D721Med (cell line): Measurements from ENCODE around the gene ERC2.

Experiments used
- DNase-seq: peaks from one replicate; pipeline ENCODE4 v3.0.0; 2011; ENCODE audit warnings: low spot score; ENCODE audit not compliant: insufficient read length
- FAIRE-seq: peaks from 2 replicates; lab custom pipeline; 2011; peaks lifted over from hg19 to GRCh38; lab: Jason Lieb, UNC
- CTCF ChIP-seq: IDR thresholded peaks from 2 replicates; pipeline ENCODE4 v1.5.1; 2012; ENCODE audit warnings: mild to moderate bottlenecking, control low read depth; ENCODE audit not compliant: insufficient read depth; ENCODE audit errors: missing control alignments

The ERC2 gene

GRCh38 chr3:55622733-55623132, 845.5 kb downstream of the ERC2 start:
- no peak for TF ChIP-seq CTCF
- FAIRE-seq (no peak), DNase-seq (no peak)

DNA sequence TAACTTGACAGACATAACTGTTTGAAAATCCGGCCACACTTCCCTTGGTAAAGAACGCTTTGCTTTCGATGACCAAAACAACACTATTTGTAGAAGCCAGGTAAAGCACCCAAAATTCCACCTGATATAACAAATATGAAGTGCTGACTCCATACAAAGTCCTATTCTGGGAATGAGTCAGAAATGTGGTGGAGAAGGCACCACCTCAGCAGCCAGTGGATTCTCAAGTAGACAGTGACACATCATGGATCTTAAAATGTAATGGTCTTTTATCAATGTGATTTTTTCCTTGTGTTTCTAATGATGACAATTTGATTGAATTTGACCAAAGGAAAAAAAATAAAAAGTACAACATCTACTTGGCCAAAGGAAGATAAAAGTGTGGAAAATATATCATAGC, 846.2 kb downstream of the ERC2 start:
- no peak for DNase-seq
- FAIRE-seq: no peak
- no peak for TF ChIP-seq CTCF

DNA sequence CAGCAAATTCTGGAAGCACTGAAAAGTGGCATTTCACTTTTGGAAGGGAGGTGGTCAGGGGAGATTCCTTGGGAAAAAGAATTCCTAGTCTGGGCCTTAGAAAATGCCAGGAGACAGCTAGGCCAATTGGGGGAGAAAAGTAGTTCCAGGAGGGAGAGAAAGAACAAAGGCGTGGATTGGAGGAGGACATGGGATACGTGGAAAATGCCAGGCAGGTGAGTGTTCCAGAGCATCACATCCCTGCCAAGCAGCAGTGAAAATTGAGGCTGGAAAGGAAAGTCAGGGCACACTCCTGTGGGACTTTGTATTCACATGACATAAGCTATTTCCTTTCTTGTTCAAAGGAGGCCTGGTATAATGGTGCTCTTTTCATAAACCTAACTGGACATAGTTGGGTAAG, 846.6 kb downstream of the ERC2 start:
- no peak for FAIRE-seq
- no peak for DNase-seq
- TF ChIP-seq CTCF: no peak

- FAIRE-seq (no peak), DNase-seq (no peak)
- no peak for TF ChIP-seq CTCF
Observed at GRCh38 chr3:55621026-55621422, 847.2 kb downstream of the ERC2 start.

- FAIRE-seq: no peak
- TF ChIP-seq CTCF: no peak
- DNase-seq: no peak
Observed at GRCh38 chr3:55620351-55621025, 847.8 kb downstream of the ERC2 start.

DNA sequence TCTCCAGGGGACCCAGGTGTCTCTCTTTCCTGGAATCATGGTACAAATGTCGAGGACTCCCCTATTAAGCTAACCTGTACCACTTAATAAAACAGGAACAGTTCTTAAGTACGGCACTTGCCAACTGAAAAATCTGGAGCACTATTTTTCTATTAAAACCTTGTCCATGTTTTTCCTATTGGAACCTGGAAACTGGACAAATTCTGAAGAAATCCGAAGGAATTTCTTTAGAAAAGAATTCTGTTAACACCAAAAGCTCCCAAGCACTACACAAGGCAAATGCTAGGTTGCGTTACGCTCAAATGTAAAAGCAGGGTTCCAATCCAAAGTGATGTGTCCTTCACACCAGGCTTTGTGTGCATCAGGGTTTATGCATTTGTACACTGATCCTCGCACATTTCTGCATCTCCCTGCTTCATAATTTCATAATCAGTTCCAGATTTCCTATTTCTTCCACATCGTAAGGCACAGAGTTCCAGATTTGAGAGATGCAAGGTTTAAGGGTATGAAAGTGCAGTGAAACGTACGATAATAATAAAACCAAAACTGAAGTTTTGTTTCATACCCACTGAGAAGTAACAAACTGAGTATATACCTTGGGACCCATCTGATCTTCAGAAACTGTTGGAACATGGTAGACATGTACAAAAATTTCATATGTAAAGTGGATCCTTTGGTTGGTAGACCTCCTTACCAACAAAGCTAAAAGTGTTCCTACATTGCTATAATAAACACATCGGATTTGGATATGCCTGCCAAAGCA, 849.0 kb downstream of the ERC2 start:
- FAIRE-seq: no peak
- no peak for TF ChIP-seq CTCF
- no peak for DNase-seq

- FAIRE-seq: no peak
- no peak for TF ChIP-seq CTCF
- no peak for DNase-seq
Observed at GRCh38 chr3:55617385-55617784, 850.9 kb downstream of the ERC2 start.
